HL-60/S4 (cell line): ENCODE measurements around the gene C17orf114.

Experiments
- in situ Hi-C: fragments of 300-500 bp; cut with MboI; formaldehyde crosslinking; loops from 2 replicates; pipeline ENCODE4 v1.14.3; 2022; ENCODE audit warnings: low sequenced_read_pairs

Gene C17orf114

DNA sequence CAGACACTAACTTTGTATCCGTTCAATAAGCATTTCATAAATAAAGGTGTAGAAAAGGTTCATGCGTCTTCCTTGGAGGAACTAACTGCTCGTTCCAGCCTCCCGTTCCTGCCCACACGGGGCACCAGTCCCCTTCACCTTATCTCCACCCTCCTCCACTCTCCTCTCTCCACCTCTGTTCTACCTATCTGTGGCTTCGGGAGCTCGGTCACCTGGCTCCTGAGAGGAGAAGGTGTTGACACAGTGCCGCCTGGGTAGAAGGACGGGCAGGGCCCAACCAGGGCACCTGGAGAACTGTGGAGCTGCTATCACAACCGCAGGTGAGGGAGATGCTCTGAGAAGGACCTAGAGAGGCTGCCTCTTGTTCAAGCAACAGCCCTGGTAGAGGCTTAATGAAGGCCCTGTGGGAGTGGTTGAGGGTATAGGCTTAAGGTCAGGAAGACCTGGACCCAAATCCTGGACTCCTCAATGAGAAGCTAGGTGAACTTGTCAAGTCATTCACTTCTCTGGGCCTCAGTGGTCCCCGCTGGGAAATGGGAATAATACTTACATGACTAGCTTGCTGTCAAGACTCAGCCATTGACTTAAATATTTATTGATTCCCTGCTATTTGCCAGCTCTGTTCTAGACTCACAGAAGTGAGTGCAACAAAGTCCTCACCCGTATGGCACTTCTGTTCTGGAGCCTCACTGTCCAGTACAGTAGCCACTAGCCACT is 21.4 kb upstream of the C17orf114 start:
- in situ Hi-C loops: no loop called here

DNA sequence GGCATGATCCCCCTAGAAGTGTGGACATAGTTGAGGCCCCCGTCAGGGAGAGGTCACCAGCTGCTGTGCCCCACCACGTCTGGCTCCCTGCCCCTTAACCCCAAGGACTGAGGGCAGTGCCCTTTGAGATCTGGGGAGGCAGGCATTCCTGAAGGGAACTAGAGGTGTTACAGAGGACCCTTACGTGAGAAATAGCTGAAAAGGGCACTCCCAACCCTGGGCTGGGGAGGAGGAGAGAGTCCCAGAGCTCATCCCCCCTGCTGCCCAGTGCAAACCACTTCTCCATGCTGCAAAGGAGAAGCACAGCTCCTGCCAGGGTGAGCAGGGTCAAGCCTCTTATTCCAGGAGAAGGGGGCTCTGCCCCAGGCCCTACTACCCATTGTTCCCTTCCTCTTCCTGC is 20.7 kb upstream of the C17orf114 start:
- in situ Hi-C loops: no loop called here

DNA sequence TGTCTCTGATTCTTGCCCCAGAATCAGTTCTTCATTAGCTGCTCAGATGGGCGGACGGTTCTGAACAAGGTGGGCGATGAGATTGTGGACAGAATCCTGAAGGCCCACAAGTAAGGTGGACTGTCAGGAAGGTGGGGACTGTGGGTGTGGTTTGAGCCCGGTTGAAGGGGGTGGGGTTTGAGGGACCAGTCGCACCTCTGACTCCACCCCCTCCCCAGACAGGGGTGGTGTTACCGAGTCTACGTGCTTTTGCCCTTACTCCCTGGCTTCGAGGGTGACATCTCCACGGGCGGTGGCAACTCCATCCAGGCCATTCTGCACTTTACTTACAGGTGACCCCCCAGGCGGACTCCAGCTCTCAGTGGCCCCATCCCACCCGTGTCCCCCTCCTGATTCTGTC is 16.1 kb upstream of the C17orf114 start:
- in situ Hi-C loops: no loop called here

DNA sequence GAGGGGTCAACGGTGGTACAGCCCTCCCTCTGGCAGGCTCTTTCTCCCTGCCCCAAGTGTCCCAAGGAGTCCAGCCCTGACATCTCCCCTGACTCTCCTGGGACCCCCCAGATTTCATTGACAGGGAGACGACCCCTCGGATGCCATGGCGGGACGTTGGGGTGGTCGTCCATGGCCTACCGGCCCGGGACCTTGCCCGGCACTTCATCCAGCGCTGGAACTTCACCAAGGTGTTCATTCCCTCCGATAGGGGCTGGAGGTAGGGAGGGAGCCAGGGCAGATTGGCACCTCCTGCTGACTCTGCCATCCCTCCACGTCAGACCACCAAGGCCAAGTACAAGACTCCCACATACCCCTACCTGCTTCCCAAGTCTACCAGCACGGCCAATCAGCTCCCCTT is 14.7 kb upstream of the C17orf114 start:
- in situ Hi-C loops: no loop called here

DNA sequence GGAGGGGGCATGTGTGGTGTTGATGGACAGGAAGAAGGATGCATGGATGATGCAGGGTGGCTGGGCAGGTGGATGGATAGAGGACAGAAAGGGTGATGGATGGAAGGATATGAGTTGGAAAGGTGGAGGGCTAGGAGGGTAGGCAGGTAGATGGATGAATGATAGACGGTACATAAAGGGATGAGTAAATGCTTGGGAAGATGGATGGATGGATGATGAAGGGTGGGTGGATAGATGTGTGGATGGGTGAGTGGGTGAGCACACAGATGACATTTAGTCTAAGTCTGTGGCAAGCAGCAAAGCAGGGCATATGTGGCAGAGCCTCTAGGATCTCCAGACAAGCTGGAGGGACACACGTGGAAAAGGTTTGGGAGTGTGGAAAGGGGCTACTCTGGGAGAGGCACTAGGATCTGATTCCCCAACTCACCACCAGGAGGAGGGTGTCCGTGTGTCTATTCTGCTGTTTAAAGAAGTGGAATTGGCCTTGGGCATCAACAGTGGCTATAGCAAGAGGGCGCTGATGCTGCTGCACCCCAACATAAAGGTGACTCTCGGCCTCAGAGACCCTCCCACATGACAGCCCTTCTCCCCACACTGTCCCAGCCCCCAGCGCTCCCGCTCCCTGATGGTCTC is 13.0 kb upstream of the C17orf114 start:
- in situ Hi-C loops: no loop called here

DNA sequence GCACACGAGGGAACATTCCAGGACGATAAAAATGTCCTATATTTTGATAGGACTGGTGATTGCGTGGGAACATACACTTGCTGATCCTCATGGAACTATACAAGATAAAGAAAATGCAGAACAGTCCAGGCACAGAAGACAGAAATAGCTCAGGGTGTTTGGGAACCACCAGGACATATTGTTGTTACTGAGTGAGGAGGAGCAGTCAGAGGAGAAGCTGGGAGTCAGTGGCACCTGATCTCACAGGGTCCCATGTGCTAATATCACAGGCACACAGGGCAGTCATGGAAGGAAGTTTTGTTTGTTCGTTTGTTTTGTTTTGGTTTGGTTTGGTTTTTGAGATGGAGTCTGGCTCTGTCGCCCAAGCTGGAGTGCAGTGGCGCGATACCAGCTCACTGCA is 10.6 kb upstream of the C17orf114 start:
- in situ Hi-C loops: no loop called here

DNA sequence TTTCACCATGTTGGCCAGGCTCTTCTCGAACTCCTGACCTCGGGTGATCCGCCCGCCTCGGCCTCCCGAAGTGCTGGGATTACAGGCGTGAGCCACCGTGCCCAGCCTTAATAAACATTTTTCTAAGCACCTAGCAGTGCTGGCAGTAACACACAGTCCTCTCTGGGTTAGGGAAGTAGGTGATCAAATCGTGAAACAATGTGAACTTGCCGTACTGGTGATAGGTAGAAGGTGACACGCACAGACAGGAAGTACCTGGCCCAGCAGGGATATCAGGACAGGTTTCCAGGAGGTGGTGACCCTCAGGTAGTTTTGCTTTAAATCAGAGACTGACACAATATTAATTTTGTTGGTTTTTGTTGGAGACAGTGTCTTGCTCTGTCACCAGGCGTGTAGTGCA is 9.3 kb upstream of the C17orf114 start:
- in situ Hi-C loops: no loop called here

DNA sequence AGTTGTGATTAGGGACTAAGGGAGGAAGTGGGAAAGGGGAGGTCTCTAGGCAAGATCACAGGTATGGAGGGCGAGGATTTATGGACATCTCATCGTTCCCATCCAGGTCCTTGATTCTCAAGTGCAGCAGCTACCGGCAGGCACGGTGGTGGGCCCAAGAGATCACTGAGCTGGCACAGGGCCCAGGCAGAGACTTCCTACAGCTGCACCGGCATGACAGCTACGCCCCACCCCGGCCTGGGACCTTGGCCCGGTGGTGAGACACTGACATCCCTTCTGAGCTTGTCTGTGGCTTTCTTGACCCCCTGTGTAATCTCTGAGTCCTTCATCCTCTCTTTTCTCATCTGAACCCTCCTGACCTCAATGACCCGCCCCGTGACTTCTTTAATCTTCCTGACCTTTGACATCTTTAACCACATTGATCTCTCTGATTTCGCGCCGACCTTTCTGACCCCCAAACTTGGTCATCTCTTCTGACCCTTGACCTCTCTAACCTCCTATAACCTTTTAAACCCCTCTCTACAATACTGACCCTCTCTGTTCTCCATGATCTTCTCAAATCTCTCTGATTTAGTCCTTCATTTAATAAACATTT is 8.7 kb upstream of the C17orf114 start:
- in situ Hi-C loops: no loop called here

DNA sequence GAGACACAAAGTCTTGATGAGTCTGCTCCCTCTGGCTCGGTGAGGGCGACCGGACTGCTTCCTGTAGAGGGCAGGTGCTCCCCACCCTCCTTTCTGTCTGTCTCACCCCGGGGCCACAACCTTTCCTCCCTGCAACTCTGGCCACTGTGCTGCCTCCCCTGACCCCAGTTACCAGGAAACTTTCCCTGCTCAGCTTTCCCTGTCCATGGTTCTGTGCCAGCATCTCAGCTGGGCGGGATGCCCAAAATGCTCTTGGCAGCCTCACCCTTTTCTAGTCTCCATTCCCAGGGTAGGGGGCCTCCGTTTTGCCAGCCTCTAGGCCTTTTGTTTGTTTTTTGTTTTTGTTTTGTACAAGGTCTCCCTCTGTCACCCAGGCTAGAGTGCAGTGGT is 6.2 kb upstream of the C17orf114 start:
- in situ Hi-C loops: no loop called here

DNA sequence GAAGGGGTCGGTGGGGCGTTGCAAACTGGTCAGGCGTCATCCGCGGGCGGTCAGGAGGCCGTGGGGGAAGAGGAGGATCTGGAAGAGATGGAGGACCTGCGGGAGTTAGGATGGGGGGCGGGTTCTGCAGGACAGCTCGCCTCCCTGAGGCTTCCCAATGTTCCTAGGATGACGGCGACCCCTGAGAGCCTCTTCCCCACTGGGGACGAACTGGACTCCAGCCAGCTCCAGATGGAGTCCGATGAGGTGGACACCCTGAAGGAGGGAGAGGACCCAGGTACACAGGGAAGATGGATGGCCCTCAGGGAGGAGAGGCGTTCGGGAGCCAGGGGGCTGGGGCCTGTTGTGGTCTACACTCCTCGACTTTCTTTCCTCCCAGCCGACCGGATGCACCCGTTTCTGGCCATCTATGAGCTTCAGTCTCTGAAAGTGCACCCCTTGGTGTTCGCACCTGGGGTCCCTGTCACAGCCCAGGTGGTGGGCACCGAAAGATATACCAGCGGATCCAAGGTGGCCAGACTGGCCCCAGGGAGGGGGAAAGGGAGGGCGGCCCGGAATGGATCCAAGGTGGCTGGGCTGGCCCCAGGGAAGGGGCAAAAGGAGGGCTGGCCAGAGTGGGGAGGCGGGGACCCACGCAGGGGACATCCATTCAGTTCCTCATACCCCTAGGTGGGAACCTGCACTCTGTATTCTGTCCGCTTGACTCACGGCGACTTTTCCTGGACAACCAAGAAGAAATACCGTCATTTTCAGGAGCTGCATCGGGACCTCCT is 5.7 kb upstream of the C17orf114 start:
- in situ Hi-C loops: no loop called here

DNA sequence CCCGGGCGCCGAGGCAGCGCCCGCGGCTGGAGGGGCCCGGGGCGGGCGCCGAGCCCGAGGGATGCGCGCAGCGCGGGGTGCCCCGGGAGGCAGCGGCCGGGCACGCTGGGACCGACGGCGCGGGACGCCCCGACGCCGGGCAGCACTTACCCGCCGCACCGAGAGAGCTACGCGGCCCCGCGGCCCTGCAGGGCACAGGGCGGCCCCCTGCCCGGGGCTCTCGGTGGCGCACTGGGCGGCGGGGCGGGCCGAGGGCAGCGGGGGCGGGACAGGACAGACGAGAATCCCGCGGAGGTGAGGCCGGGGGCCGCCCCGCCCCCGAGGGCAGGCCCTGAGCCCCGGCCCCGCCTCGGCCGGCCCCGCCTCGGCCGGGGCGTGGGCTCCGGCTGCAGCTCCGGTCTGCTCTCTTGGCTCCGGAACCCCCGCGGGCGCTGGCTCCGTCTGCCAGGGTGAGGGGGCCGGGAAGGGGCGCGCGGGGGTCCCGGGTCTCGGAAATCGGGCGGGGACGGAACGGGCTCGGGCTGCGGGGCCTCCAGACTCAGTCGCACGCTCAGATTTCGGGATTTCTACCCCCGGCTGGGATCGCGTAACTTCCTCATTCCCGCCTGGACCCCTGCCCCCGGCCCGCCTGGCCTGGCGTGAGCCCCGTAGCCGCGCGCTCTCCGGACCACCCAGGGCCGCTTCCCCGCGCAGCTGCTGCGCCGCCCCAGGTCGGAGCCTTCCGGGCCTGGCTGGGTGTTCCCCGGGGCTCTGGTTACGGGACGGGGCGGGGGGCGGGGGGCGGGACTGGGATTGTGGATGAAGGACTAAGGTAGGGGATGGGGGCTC is 4.9 kb upstream of the C17orf114 start, which contains the start of gene PLD2:
Gene PLD2, plus strand, starts transcription at position 376 of the 828 bp plus-strand sequence. CDS start 621 bp downstream, outside the sequence.
- in situ Hi-C loops: no loop called here

DNA sequence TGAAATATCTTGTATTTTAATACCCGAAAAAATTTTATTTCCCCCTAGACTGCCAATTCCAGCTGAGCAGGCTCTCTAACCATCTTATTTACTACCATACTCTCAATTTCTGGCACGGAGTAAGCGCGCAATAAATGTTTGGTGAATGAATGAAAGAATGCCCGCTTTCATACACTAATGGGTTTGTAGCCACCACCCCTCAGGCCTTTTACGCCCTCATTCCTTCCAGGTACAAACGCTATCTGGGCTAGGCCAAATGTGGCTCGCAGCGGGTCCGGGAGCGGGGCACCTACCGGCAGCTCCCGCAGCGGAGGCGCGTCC is 4.3 kb upstream of the C17orf114 start:
- in situ Hi-C loops: no loop called here

DNA sequence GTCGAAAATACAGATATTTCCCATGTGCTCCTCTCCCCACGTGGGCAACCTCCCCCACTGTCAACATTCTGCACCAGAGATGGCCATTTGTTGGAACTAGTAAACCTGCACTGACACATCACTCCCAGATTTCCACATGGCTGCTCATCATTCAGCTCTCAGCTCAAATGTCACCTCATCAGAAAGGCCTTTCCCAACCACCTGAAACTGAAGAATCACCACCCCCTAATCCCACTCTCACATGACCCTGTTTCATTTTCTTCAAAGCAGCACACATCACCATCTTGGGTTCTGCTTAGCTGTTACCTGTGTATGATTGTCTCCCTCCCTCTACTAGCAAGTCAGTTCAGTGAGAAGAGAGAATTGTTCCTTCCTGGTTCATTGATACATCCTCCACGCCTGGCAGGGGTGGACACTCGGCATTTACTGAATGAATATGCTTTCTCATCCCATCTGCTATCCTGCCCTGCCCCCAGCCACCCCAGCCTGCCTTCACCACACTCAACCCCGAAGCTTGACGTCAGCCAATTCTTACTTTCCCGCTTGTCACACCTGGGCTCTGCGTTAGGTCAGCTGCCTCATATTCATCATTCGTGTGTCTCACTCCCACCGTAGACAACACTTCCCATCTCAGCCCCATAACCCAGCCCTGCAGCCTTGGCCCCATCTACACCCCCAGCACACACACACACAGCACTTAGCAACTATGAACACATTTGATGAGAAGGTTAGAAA is 1.5 kb downstream of the C17orf114 start:
- in situ Hi-C loops: no loop called here

DNA sequence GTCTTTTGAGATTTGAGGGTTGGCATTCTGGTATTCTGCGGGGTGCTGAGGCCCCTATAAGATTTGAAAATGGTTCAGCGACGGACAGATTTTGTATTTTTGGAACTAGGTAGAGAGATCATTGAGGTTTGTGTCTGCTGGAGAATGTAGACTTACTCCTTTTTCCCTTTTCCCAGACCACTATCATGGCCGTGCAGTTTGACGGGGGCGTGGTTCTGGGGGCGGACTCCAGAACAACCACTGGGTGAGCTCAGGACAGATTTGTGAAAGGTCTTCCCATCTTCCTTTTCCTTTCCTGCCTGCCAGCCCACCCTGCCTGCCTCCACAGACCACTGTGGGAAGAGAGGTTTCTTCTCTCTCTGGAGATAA is 5.6 kb downstream of the C17orf114 start:
- in situ Hi-C loops: no loop called here

DNA sequence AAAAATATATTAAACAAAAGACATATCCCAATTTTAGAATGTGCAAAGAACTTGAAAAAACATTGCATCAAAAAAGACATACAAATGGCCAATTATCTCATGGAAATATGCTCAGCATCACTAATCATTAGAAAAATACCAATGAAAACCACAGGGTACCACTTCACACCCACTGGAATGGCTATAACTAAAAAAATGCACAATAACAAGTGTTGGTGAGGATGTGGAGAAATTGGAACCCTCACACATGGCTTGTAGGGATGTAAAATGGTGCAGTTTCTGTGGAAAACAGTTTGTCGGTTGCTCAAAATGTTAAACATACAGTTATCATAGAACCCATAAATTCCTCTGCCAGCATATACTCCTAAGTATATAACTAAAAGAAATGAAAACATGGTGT is 7.0 kb downstream of the C17orf114 start:
- in situ Hi-C loops: no loop called here

DNA sequence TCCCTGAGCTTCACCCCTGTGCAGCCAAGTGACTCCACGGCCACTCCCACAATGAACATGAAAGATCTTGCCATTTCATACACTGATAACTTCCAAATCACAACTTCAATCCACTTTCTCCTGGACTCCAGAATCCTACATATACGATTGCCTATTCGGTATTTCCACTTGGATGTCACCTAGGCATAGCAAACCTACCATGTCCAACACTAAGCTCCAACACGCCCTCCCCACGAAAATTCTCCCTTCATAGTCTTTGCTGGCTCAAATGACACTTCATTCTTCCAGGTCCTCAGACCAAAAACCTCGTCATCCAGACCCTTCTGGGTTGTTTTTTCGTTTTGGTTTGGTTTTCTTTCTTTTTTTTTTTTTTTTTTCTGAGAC is 11.4 kb downstream of the C17orf114 start:
- in situ Hi-C loops: no loop called here

DNA sequence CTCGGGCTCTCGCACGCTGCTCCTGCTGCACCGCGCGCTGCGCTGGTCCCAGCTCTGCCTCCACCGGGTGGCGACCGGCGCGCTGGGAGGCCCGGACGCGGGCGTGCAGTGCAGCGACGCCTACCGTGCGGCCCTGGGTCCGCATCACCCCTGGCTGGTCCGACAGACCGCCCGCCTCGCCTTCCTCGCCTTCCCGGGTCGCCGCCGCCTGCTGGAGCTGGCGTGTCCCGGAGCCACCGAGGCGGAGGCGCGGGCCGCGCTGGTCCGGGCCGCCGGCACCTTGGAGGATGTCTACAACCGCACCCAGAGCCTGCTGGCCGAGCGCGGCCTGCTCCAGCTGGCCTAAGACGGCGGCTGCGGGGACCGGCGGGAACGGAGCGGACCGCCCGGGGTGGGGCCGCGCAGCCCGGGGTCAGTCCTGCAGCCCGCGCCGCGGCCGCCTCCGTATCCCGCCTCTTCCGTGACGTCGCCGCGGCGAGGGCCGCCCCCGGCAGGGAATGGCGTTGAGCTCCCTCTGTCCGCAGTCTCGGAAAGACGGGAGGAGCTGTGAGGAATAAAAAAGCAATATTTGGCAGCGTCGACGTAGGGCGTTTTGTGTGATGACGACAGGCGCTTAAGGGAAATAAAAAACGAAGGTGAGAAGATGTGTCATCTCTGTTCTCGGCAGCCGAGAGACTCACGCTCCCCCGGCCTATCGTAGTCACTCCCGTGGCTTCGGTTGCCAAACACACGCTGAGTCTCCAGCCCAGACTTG is 12.0 kb downstream of the C17orf114 start:
- in situ Hi-C loops: no loop called here

DNA sequence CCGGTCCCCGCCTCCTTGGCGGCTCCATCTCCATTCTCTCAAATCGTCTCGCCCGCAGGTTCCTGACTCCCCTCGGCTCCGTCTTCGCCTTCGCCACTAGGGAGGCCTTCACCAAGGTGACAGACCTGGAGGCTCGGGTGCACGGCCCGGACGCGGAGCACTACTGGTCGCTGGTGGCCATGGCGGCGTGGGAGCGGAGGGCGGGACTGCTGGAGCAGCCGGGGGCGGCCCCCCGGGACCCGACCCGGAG is 12.5 kb downstream of the C17orf114 start:
- in situ Hi-C loops: no loop called here

DNA sequence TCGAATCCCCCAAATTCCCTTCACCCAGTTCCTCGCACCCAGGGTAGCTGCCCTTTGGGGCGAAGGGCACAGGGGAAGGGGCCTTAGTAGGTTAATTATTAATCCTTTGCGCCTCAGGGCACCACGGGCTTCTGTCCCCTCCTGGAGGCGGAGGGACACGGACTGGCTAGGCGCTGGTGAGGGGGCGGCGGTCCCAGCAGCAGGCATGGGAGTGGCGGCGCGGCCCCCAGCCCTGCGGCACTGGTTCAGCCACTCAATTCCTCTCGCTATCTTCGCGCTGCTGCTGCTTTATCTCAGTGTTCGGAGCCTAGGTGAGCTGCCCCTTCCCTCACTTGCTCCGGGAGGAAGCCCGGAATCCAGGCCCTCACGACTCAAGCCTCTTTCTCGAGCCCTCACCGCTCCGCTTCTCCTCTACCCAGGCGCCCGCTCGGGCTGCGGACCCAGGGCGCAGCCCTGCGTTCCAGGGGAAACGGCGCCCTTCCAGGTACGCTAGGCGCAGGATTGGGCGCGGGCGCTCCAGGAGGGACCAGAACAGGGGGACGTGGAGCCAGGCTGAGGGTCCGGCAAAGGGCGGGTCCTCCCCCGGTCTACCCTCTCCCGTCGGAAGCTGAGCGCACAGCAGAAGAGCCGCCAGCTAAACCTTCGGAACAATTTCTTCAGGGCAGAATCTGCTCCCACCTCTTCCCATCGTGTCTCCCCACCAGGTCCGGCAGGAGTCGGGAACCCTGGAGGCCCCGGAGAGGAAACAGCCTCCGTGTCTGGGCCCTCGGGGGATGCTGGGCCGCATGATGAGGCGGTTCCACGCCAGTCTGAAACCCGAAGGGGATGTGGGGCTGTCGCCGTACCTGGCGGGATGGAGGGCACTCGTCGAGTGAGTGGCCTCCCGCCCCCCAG is 13.1 kb downstream of the C17orf114 start, which contains the start of gene GLTPD2:
Gene GLTPD2, plus strand, starts transcription at position 158 of the 894 bp plus-strand sequence. Its CDS starts 48 bp downstream, at position 206.
- in situ Hi-C loops: no loop called here
